ENCODE measurements around the gene BEST3.
"Not testable (repeated sequence)": the region's sequence is repeated elsewhere in the genome, so short reads cannot be mapped to it uniquely, and the experiment has no call there.

The BEST3 gene

DNA sequence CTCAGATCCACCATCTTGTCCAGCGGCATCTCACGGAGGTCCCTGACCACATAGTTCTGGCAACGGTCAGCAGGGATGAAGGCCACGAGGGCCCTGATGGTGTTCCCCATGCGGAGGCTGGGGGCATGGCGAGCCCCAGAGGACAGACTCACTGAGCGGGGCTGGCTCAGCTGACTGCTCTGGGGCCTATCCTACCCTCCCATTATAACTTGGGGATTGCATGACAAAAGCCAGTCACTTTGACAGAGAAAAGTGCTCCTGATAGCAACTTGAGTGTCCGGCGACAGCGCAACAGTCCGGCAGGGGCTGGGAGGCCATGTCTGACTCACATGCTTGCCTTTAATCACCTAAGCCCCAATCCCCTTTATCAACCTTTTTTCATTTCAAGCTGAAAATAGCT is 88.4 kb downstream of the BEST3 start, which contains the start of gene LRRC10:
TSS of gene LRRC10 (minus strand) at position 179 of the 400 bp plus-strand sequence. CDS start at position 110, 69 bp downstream.
- Mint-ChIP-seq H3K9me3 (no peaks in the 10 kb centered on the region), H3K4me3 (no peak within 1 kb of the TSS), H3K27me3 (peaks cover 4% of the 10 kb centered on the region), H3K4me1 (ENCODE audit: low read depth) (peaks cover 3% of the 10 kb centered on the region), H3K36me3 (ENCODE audit: low read depth) (no peaks in the 10 kb centered on the region), H3K27ac (no peak within 1 kb of the TSS)
- no peak for DNase-seq

DNA sequence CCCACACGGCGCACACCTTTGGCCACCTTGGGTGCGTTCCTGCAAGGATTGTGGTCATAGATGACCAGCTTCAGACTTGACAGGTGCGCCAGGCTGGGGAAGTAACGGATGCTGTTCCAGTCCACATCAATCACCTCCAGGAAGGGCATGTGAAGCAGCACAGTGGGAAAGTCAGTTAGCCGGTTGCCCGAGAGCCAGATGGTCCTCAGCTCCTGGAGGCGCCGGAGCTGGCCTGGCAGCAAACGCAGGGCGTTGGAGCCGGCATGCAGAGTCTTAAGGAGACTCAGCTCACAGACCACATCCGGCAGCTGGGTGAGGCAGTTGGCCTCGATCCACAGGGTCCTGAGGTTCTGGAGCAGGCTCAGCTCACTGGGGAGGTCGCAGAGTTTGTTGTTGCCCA is 89.0 kb downstream of the BEST3 start:
- Mint-ChIP-seq H3K27ac (no peak overlapping the region), H3K4me1 (ENCODE audit: low read depth) (peaks cover 3% of the 10 kb centered on the region), H3K9me3 (no peaks in the 10 kb centered on the region), H3K4me3 (no peak overlapping the region), H3K27me3 (no peaks in the 10 kb centered on the region), H3K36me3 (ENCODE audit: low read depth) (no peaks in the 10 kb centered on the region)
- DNase-seq, result no peak

DNA sequence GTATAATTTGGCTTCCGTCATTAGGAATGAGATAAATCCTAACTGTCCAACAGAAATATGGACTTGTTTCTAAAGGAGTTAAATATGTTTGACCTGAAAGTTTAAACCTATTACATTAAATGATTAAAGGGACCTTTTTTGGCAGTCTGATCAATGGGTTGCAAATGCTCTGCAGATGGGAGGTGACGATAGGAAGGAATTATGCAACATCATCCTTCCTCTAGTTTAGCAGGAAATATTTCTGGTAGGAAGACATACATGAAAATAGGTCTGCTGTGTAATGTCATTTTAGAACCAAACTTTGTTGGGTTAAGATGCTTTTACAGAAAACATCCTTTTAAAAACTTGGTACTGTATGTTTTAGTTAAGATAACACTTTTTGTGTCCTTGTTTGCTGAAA is 91.0 kb downstream of the BEST3 start:
- H3K36me3 Mint-ChIP-seq (ENCODE audit: low read depth), result peaks cover 5% of the 10 kb centered on the region
- no peak overlapping the region for H3K27ac Mint-ChIP-seq
- H3K4me3 Mint-ChIP-seq, result no peak overlapping the region
- H3K9me3 Mint-ChIP-seq, result no peaks in the 10 kb centered on the region
- peaks cover 3% of the 10 kb centered on the region for H3K4me1 Mint-ChIP-seq (ENCODE audit: low read depth)
- DNase-seq, result no peak
- H3K27me3 Mint-ChIP-seq, result no peaks in the 10 kb centered on the region

DNA sequence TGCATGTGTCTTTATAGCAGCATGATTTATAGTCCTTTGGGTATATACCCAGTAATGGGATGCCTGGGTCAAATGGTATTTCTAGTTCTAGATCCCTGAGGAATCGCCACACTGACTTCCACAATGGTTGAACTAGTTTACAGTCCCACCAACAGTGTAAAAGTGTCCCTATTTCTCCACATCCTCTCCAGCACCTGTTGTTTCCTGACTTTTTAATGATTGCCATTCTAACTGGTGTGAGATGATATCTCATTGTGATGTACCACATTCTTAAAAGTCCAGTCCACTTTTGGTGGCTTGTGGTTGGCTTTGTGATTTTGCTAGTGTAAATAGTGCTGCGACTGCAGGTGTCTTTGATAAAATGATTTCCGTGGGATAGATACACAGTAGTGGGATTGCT is 94.8 kb downstream of the BEST3 start:
- H3K9me3 Mint-ChIP-seq; DNase-seq; H3K27me3 Mint-ChIP-seq; H3K27ac Mint-ChIP-seq; H3K4me1 Mint-ChIP-seq (ENCODE audit: low read depth); H3K4me3 Mint-ChIP-seq: not testable (repeated sequence)
- peaks cover 40% of the 10 kb centered on the region for H3K36me3 Mint-ChIP-seq (ENCODE audit: low read depth)
